Endothelial cell of umbilical vein (primary cell): ENCODE data around the gene TEC.

Experiments
- CTCF ChIP-seq, 2 donors: IDR thresholded peaks; 1 replicate in 1 of 2; 2 replicates in 1 of 2; pipeline ENCODE4 v1.5.1; 2011; ENCODE audit warnings: low read length in 2 of 2, mild to moderate bottlenecking in 2 of 2, moderate library complexity in 2 of 2, control low read depth in 1 of 2, inconsistent platforms in 1 of 2, low read depth in 1 of 2; ENCODE audit not compliant: insufficient read depth in 1 of 2; ENCODE audit errors: extremely low read depth in 1 of 2
- POLR2AphosphoS5 ChIP-seq: IDR thresholded peaks from 2 replicates; pipeline ENCODE4 v1.6.1; 2012; ENCODE audit warnings: low read depth, mild to moderate bottlenecking, control low read depth, low read length, moderate library complexity; ENCODE audit not compliant: insufficient read depth

GRCh38 chr4:48100256-48100655, 169.4 kb downstream of the TEC start:
- TF ChIP-seq POLR2AphosphoS5 (no peak), CTCF (IDR thresholded peaks at IDR 0.05; ENCODE audit: extremely low read depth in 1 of 2, insufficient read depth in 1 of 2, low read depth in 1 of 2, low read length in 2 of 2) (no peak)
